Retinal pigment epithelial cell (primary cell): ENCODE results near the gene ATP8A2.

Experiments
- DNase-seq: peaks from one replicate; pipeline ENCODE4 v3.0.0-alpha.2; 2010; ENCODE audit warnings: low read depth
- H3K4me3 ChIP-seq: 2 replicates; pipeline ENCODE4 v1.5.1; 2011; ENCODE audit warnings: mild to moderate bottlenecking, low read length, control low read depth, moderate library complexity
- CTCF ChIP-seq: conservative IDR thresholded peaks from 2 replicates; pipeline ENCODE4 v1.5.1; 2011; ENCODE audit warnings: low read depth, low read length, control low read depth, inconsistent platforms

The ATP8A2 gene

DNA sequence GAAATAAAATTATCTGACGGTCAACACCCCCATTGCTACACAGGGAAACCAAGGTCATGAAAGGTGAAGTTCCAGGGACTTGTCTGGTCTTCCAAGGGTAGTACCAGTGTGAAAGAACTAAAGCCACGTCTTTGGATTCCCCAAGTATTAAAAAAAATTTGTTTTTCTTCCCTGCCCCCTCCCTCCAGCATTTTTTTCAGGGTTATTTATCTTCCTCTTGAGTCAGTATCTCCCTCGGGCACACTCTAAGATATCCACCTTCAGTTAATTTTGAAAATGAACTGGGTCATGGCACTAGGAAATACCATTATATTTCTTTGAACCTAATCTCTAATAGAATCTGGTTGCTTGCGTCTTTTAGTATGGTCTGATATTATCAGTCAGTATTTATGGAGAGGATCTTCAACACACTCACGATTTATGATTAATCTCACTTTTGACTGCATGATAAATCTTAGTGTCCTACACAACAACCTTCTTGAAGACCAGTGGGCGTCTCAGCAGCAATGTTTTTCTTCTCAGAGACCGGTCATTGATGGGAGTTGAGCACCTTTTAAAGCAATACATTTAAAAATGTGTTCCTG lies 9.1 kb downstream of the ATP8A2 start:
- no peak overlapping the region for H3K4me3 ChIP-seq
- no peak for DNase-seq
- TF ChIP-seq CTCF, result no peak

- H3K4me3 ChIP-seq, result no peak overlapping the region
- no peak for DNase-seq
- no peak for TF ChIP-seq CTCF
Measured at GRCh38 chr13:25384758-25385410, 13.1 kb downstream of the ATP8A2 start.

DNA sequence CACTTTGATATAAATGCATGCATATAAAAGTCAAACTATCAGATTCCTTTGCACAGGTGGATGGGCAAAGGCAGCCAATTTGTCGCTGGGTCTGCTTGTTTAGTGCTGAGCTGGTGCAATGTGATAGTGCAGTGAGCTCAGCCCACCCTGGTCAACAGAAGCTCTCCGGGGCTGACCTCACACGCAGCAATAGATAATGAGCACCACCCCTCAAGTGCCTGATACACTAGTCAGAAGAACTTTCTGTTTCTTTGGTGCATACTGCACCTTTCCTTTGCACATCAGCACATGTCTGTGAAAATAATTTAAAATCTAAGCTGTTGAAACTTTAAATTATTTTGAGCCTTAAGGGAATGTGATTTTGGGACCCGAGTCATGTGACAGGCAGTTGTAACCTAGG lies 20.2 kb downstream of the ATP8A2 start:
- DNase-seq, result no peak
- no peak overlapping the region for H3K4me3 ChIP-seq
- no peak for TF ChIP-seq CTCF

- H3K4me3 ChIP-seq, result no peak overlapping the region
- no peak for DNase-seq
- no peak for TF ChIP-seq CTCF
Measured at GRCh38 chr13:25394402-25395060, 22.8 kb downstream of the ATP8A2 start.

- TF ChIP-seq CTCF, result no peak
- H3K4me3 ChIP-seq, result no peak overlapping the region
- no peak for DNase-seq
Measured at GRCh38 chr13:25397763-25398162, 26.0 kb downstream of the ATP8A2 start.

DNA sequence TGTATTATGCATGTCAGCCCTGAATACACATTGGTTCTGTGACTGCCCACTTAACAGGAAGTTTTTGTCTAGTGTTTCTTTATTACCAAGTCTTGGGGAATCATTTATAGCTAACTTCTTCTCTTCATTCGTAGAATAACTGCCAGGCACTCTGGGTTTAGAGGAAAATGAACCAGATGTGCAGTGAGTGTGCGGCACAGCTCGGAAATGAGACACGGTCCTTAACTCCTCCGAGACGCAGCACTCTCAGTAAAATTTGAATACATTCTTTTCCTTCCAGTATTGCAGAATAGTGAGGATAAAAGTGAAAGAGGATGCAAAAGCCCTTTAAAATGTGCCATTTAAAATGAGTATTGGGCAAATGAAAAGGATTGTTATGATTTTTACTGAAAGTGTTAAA lies 29.2 kb downstream of the ATP8A2 start:
- no peak for DNase-seq
- TF ChIP-seq CTCF, result no peak
- H3K4me3 ChIP-seq, result no peak overlapping the region

GRCh38 chr13:25401958-25402357 lies 30.2 kb downstream of the ATP8A2 start:
- no peak for DNase-seq
- no peak for TF ChIP-seq CTCF
- H3K4me3 ChIP-seq, result no peak overlapping the region
